C4-2B (cell line): ENCODE data around the gene LRP3.

Source experiments
- H3K27ac ChIP-seq: fragments of 450-650 bp; 2 replicates; pipeline ENCODE4 v1.5.1; 2017
- CTCF ChIP-seq: fragments of 450-650 bp; conservative IDR thresholded peaks from 2 replicates; pipeline ENCODE4 v1.5.1; 2017; ENCODE audit warnings: mild to moderate bottlenecking
- ZFX ChIP-seq: fragments of 450-650 bp; IDR thresholded peaks from 2 replicates; pipeline ENCODE4 v1.6.1; 2017

Gene LRP3

GRCh38 chr19:33235996-33236350 is 41.8 kb downstream of the LRP3 start:
- no peak for TF ChIP-seq ZFX
- TF ChIP-seq CTCF, result no peak
- no peak overlapping the region for H3K27ac ChIP-seq

GRCh38 chr19:33236696-33237390 is 42.7 kb downstream of the LRP3 start:
- H3K27ac ChIP-seq, result no peak overlapping the region
- TF ChIP-seq ZFX, result no peak
- TF ChIP-seq CTCF, result no peak

- no peak overlapping the region for H3K27ac ChIP-seq
- no peak for TF ChIP-seq CTCF
- TF ChIP-seq ZFX, result no peak
Observed at GRCh38 chr19:33238481-33239149, 44.5 kb downstream of the LRP3 start.

GRCh38 chr19:33239223-33239975 is 45.3 kb downstream of the LRP3 start:
- TF ChIP-seq CTCF, result no peak
- no peak for TF ChIP-seq ZFX
- no peak overlapping the region for H3K27ac ChIP-seq

- no peak overlapping the region for H3K27ac ChIP-seq
- TF ChIP-seq ZFX, result no peak
- no peak for TF ChIP-seq CTCF
Observed at GRCh38 chr19:33240181-33240771, 46.1 kb downstream of the LRP3 start.

- H3K27ac ChIP-seq, result no peak overlapping the region
- TF ChIP-seq ZFX (no peak), CTCF (no peak)
Observed at GRCh38 chr19:33241091-33241529, 47.0 kb downstream of the LRP3 start.
